SK-N-SH (cell line): ENCODE results near the gene STX16. TPM values are rescaled to one million over a fixed set of nuclear protein-coding genes. Genes with fewer than 3 reads are reported as not detected.

Experiments used
- CTCF ChIA-PET: fragments of 300-600, 350-600 bp; formaldehyde crosslinking; extraction: SDS; loops from one replicate; lab custom pipeline; 2021; lab: Yijun Ruan, JAX
- POLR2A ChIA-PET: fragments of 350-600 bp; sonication (Branson Sonifier 250); formaldehyde crosslinking; extraction: SDS; loops from one replicate; lab custom pipeline; 2020; ENCODE audit warnings: antibody characterized with exemption, inconsistent platforms; lab: Yijun Ruan, JAX
- DNase-seq: peaks from one replicate; pipeline ENCODE4 v3.0.0; 2012
- H2AFZ ChIP-seq: fragments of 200-600 bp; sonication (generic); 2 replicates; pipeline ENCODE4 v1.8.1; 2016; ENCODE audit warnings: antibody characterized with exemption, mild to moderate bottlenecking, low read depth
- H3F3A ChIP-seq: fragments of 200-600 bp; sonication (generic); replicated peaks from 2 replicates; pipeline ENCODE3; 2016; ENCODE audit warnings: antibody characterized with exemption, mild to moderate bottlenecking; ENCODE audit not compliant: insufficient read depth
- H3K27ac ChIP-seq, 2 experiments: fragments of 200-500 bp in 1 of 2; fragments of 200-600 bp in 1 of 2; sonication (Bioruptor generic) in 1 of 2; sonication (generic), shearing (Covaris generic) in 1 of 2; 2 replicates each; pipeline versions ENCODE4 v1.5.1 to v1.6.1; 2014 to 2016; ENCODE audit warnings: low read depth in 2 of 2, inconsistent platforms in 1 of 2, low read length in 1 of 2, mild to moderate bottlenecking in 1 of 2, mixed read lengths in 1 of 2
- H3K27me3 ChIP-seq: fragments of 200-600 bp; sonication (generic), shearing (Covaris generic); 2 replicates; pipeline ENCODE4 v1.6.1; 2016; ENCODE audit warnings: mixed run types; ENCODE audit not compliant: insufficient read depth
- H3K36me3 ChIP-seq, 2 experiments: fragments of 200-500 bp in 1 of 2; fragments of 200-600 bp in 1 of 2; sonication (Bioruptor generic) in 1 of 2; sonication (generic) in 1 of 2; replicated peaks in 1 of 2; 2 replicates each; pipeline versions ENCODE3 to v1.5.1; 2014 to 2016; ENCODE audit warnings: low read length in 1 of 2, mild to moderate bottlenecking in 1 of 2; ENCODE audit not compliant: insufficient read depth in 2 of 2, control insufficient read depth in 1 of 2
- H3K4me1 ChIP-seq, 2 experiments: fragments of 200-500 bp in 1 of 2; fragments of 200-600 bp in 1 of 2; sonication (Bioruptor generic) in 1 of 2; sonication (generic), shearing (Covaris generic) in 1 of 2; 2 replicates each; pipeline versions ENCODE4 v1.5.1 to v1.6.1; 2014 to 2016; ENCODE audit warnings: low read depth in 1 of 2, low read length in 1 of 2, mixed run types in 1 of 2; ENCODE audit not compliant: insufficient read depth in 2 of 2, control insufficient read depth in 1 of 2
- H3K4me2 ChIP-seq: fragments of 200-600 bp; sonication (generic), shearing (Covaris generic); 2 replicates; pipeline ENCODE4 v1.6.1; 2017; ENCODE audit warnings: mixed run types
- H3K4me3 ChIP-seq, 2 experiments: fragments of 200-500 bp in 1 of 2; fragments of 200-600 bp in 1 of 2; sonication (Bioruptor generic) in 1 of 2; sonication (generic), shearing (Covaris generic) in 1 of 2; 2 replicates each; pipeline versions ENCODE4 v1.5.1 to v1.8.1; 2014 to 2016; ENCODE audit warnings: low read depth in 2 of 2, inconsistent platforms in 1 of 2, low read length in 1 of 2, mild to moderate bottlenecking in 1 of 2, mixed read lengths in 1 of 2, moderate library complexity in 1 of 2
- H3K79me2 ChIP-seq: fragments of 200-600 bp; sonication (generic); 2 replicates; pipeline ENCODE4 v1.8.1; 2017; ENCODE audit warnings: mild to moderate bottlenecking; ENCODE audit not compliant: insufficient read depth
- H3K9ac ChIP-seq: fragments of 200-600 bp; sonication (generic); 2 replicates; pipeline ENCODE4 v1.6.1; 2017; ENCODE audit warnings: mixed run types
- H3K9me2 ChIP-seq: fragments of 200-600 bp; sonication (generic); 2 replicates; pipeline ENCODE4 v1.6.1; 2017; ENCODE audit warnings: mixed run types
- H3K9me3 ChIP-seq: fragments of 200-600 bp; sonication (generic); 2 replicates; pipeline ENCODE4 v1.6.1; 2017; ENCODE audit warnings: mixed run types, mild to moderate bottlenecking, moderate library complexity
- H4K20me1 ChIP-seq: fragments of 200-600 bp; sonication (generic); 2 replicates; pipeline ENCODE4 v1.6.1; 2017; ENCODE audit warnings: mild to moderate bottlenecking, mixed run types; ENCODE audit not compliant: insufficient read depth
- CHD2 ChIP-seq: fragments of 150-350 bp; IDR thresholded peaks from 2 replicates; pipeline ENCODE4 v1.6.1; 2018; ENCODE audit warnings: low read length; ENCODE audit not compliant: partially characterized antibody
- CTCF ChIP-seq: fragments of 200-600 bp; sonication (generic); IDR thresholded peaks from 2 replicates; pipeline ENCODE4 v1.6.1; 2017; ENCODE audit warnings: antibody characterized with exemption, mild to moderate bottlenecking, moderate library complexity
- EZH2phosphoT487 ChIP-seq: fragments of 200-600 bp; sonication (generic); IDR thresholded peaks from 2 replicates; pipeline ENCODE4 v1.6.1; 2017; ENCODE audit warnings: low read depth, mixed run types, mild to moderate bottlenecking, antibody characterized with exemption, moderate library complexity, borderline replicate concordance
- FOXJ3 ChIP-seq: sonication (generic); formaldehyde crosslinking; IDR thresholded peaks from 2 replicates; pipeline ENCODE4 v1.5.1; 2020; ENCODE audit warnings: mild to moderate bottlenecking, missing genetic modification reagents
- GABPA ChIP-seq: IDR thresholded peaks from 2 replicates; pipeline ENCODE4 v1.4.0; 2012; ENCODE audit warnings: low read depth, mild to moderate bottlenecking
- GATA2 ChIP-seq: sonication (generic); formaldehyde crosslinking; IDR thresholded peaks from 2 replicates; pipeline ENCODE4 v1.5.0; 2020; ENCODE audit warnings: mild to moderate bottlenecking, missing genetic modification reagents
- MAX ChIP-seq: IDR thresholded peaks from 2 replicates; pipeline ENCODE4 v1.4.0; 2012; ENCODE audit warnings: low read depth
- MEF2A ChIP-seq: IDR thresholded peaks from 2 replicates; pipeline ENCODE4 v1.4.0; 2012; ENCODE audit warnings: low read depth, borderline replicate concordance
- NRF1 ChIP-seq: IDR thresholded peaks from 2 replicates; pipeline ENCODE4 v1.6.1; 2012; ENCODE audit warnings: low read depth, mild to moderate bottlenecking, low read length
- POLR2AphosphoS5 ChIP-seq: IDR thresholded peaks from 2 replicates; pipeline ENCODE4 v1.6.1; 2012; ENCODE audit warnings: low read depth, low read length
- RAD21 ChIP-seq: IDR thresholded peaks from 2 replicates; pipeline ENCODE4 v1.6.1; 2012; ENCODE audit warnings: mild to moderate bottlenecking, low read length
- RFX5 ChIP-seq: IDR thresholded peaks from 2 replicates; pipeline ENCODE4 v1.6.1; 2012; ENCODE audit warnings: mild to moderate bottlenecking, improper control_type of control experiment, low read length
- SIN3A ChIP-seq: IDR thresholded peaks from 2 replicates; pipeline ENCODE4 v1.6.1; 2012; ENCODE audit warnings: low read depth, mild to moderate bottlenecking, low read length, moderate library complexity, borderline replicate concordance
- SMC3 ChIP-seq: IDR thresholded peaks from 2 replicates; pipeline ENCODE4 v1.6.1; 2012; ENCODE audit warnings: low read depth, low read length, improper control_type of control experiment
- TAF1 ChIP-seq: IDR thresholded peaks from 2 replicates; pipeline ENCODE4 v1.6.1; 2012; ENCODE audit warnings: low read depth, mild to moderate bottlenecking, low read length, moderate library complexity, borderline replicate concordance
- USF1 ChIP-seq: IDR thresholded peaks from 2 replicates; pipeline ENCODE4 v1.4.0; 2012; ENCODE audit warnings: low read depth, borderline replicate concordance
- WGBS: methylation state at CpG from one replicate; pipeline ENCODE4 v1.1.6; 2017; ENCODE audit warnings: low lambda C conversion rate; 5-methylcytosine and 5-hydroxymethylcytosine counted together
- polyA plus RNA-seq, 3 experiments: library from polyadenylated mRNA; depleted of rRNA; stranded (reverse); fragments of >200 nt; gene quantifications; 2 replicates each; pipeline ENCODE4 v1.2.3, GENCODE V29; 2012
- TF ChIP-seq, protein P1 (sequence below): IDR thresholded peaks from 2 replicates; pipeline ENCODE4 v1.4.0; 2012; ENCODE audit warnings: low read depth, borderline replicate concordance
- TF ChIP-seq, protein P2 (sequence below): fragments of 150-350 bp; IDR thresholded peaks from 2 replicates; pipeline ENCODE4 v1.6.1; 2016; ENCODE audit warnings: mild to moderate bottlenecking, low read depth, low read length

Gene STX16
- polyA plus RNA-seq, 1 of the 3 experiments (the other 2 are of a cell fraction) = 63.8 TPM

- ChIA-PET CTCF (no interaction called here), POLR2A (no interaction called here)
- Histone ChIP-seq H3K9me2 (no peaks in the 10 kb centered on the region), H2AFZ (no peak overlapping the region), H4K20me1 (no peaks in the 10 kb centered on the region), H3K9me3 (no peaks in the 10 kb centered on the region), H3K27me3 (peaks cover 10% of the 10 kb centered on the region; the same call in 1 of the 2 replicates), H3K27ac (no peak overlapping the region), H3F3A (no peaks in the 10 kb centered on the region), H3K4me2 (no peak overlapping the region), H3K4me1 (peaks cover 0 to 5% of the 10 kb centered on the region in 2 experiments; a peak in 1 of 4 replicates), H3K9ac (no peak overlapping the region), H3K79me2 (no peaks in the 10 kb centered on the region), H3K36me3 (no peaks in the 10 kb centered on the region), H3K4me3 (no peak overlapping the region)
- no CpG with 5 or more reads among the region's 6 CpGs for WGBS
- TF ChIP-seq POLR2AphosphoS5 (no peak), SIN3A (no peak), GABPA (no peak), CTCF (no peak), EZH2phosphoT487 (no peak), NRF1 (no peak), RFX5 (no peak), MAX (no peak), USF1 (no peak), FOXJ3 (CRISPR knock-in tag) (no peak), MEF2A (no peak), TAF1 (no peak), RAD21 (no peak), SMC3 (no peak), GATA2 (CRISPR knock-in tag) (no peak), CHD2 (no peak)
- TF ChIP-seq, protein P1, sequence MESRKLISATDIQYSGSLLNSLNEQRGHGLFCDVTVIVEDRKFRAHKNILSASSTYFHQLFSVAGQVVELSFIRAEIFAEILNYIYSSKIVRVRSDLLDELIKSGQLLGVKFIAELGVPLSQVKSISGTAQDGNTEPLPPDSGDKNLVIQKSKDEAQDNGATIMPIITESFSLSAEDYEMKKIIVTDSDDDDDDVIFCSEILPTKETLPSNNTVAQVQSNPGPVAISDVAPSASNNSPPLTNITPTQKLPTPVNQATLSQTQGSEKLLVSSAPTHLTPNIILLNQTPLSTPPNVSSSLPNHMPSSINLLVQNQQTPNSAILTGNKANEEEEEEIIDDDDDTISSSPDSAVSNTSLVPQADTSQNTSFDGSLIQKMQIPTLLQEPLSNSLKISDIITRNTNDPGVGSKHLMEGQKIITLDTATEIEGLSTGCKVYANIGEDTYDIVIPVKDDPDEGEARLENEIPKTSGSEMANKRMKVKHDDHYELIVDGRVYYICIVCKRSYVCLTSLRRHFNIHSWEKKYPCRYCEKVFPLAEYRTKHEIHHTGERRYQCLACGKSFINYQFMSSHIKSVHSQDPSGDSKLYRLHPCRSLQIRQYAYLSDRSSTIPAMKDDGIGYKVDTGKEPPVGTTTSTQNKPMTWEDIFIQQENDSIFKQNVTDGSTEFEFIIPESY = no peak
- TF ChIP-seq, protein P2, sequence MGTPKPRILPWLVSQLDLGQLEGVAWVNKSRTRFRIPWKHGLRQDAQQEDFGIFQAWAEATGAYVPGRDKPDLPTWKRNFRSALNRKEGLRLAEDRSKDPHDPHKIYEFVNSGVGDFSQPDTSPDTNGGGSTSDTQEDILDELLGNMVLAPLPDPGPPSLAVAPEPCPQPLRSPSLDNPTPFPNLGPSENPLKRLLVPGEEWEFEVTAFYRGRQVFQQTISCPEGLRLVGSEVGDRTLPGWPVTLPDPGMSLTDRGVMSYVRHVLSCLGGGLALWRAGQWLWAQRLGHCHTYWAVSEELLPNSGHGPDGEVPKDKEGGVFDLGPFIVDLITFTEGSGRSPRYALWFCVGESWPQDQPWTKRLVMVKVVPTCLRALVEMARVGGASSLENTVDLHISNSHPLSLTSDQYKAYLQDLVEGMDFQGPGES = no peak
- DNase-seq = peak; percentile 20
Observed at GRCh38 chr20:58719971-58720371, 68.9 kb downstream of the STX16 start.
